Measurements from ENCODE around the gene SHISA8.

Gene SHISA8

GRCh38 chr22:41863472-41863871 lies 51.4 kb downstream of the SHISA8 start:
- in situ Hi-C loops (cut with HindIII; ENCODE audit: low sequenced_read_pairs): no loop called here

GRCh38 chr22:41862530-41863266 lies 52.2 kb downstream of the SHISA8 start:
- in situ Hi-C loops (cut with HindIII; ENCODE audit: low sequenced_read_pairs): no loop called here

- in situ Hi-C loops (cut with HindIII; ENCODE audit: low sequenced_read_pairs): no loop called here
Observed at GRCh38 chr22:41862160-41862529, 52.7 kb downstream of the SHISA8 start.
